HG02678 (cell line): ENCODE measurements around the gene SNX30.
A peak's percentile ranks its signal among the peaks of the same experiment; 100 is the strongest.

ENCODE experiments used
- ATAC-seq: cut with Tn5 transposase; IDR thresholded peaks from one replicate; pipeline ENCODE4 v1.9.1; 2021; ENCODE audit warnings: mild to moderate bottlenecking, moderate library complexity; ENCODE audit not compliant: unreplicated experiment

SNX30 gene

GRCh38 chr9:112819635-112820496 is 69.3 kb downstream of the SNX30 start:
- ATAC-seq: peak; percentile 59

DNA sequence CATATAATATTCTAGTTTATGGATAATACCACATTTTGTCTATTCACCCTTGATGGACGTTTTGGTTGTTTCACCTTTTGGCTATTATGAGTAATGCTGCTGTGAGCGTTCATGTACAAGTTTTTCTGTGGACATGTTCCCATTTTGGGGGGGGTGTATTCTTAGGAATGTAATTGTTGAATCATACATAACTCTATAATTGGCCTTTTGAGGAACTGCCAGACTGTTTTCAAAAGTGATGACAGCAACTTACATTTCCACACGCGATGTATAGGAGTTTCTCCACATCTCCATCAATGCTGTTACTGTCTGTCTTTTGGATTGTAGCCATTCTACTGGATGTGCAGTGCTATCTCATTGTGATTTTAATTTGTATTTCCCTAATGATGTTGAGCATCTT is 70.3 kb downstream of the SNX30 start:
- no peak for ATAC-seq

GRCh38 chr9:112822618-112823017 is 72.1 kb downstream of the SNX30 start:
- ATAC-seq: no peak

DNA sequence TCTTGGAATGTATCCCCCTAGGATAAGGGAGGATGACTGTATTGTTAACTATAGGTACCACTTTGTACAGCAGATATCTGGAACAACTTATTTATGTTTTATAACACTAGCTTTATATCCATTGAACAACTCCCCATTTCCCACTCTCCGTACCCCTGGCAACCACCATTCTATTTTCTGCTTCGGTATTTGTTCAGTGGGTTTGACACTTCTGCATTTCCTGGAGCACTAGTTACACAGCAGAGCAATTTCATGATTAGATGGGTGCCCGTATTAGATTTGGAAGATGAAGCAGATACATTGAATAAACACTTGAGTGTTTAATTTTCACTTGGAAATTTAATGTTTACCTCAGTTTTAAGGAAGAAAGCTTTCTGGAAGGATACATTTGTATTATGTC is 72.7 kb downstream of the SNX30 start:
- ATAC-seq: no peak

- no peak for ATAC-seq
These were observed 80.8 kb downstream of the SNX30 start for GRCh38 chr9:112831281-112831851.

GRCh38 chr9:112831969-112832368 is 81.4 kb downstream of the SNX30 start:
- no peak for ATAC-seq

DNA sequence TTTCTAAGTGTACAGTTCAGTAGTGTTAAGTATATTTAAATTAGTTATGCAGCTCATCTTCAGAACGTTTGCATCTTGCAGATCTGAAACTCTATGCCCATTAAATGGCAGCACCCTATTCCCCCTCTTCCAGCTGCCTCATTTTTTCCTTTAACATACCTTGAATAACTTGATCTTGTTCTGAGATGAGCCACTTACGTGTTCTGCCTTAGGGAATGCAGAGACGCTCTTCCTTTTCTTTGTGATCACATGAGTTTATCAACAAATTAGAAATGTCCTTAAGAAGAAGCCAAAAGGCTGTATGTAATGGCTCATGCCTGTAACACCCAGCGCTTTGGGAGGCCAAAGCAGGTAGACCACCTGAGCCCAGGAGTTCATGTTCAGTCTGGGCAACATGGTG is 82.5 kb downstream of the SNX30 start:
- no peak for ATAC-seq

GRCh38 chr9:112836394-112836793 is 85.8 kb downstream of the SNX30 start:
- ATAC-seq: no peak

GRCh38 chr9:112838342-112838741 is 87.8 kb downstream of the SNX30 start:
- ATAC-seq: no peak

DNA sequence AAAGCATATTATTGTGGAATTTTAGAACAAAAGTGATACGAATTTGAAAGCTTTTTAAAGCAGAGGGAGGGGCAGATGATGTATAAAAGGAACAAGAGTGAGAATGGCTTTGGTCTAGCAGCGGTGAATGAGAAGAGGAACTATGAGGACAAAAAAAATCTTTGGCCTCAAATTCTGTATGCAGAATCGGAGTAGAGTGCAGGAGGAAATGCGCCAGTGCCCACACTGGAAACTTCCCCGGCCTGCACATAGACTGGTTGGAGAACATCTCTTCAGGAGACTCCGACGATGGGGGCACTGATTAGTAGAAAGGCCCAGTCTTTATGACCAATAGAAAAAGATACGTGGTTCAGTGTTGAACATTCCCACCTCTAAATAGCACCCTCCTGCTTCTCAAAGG is 88.8 kb downstream of the SNX30 start:
- ATAC-seq: no peak

DNA sequence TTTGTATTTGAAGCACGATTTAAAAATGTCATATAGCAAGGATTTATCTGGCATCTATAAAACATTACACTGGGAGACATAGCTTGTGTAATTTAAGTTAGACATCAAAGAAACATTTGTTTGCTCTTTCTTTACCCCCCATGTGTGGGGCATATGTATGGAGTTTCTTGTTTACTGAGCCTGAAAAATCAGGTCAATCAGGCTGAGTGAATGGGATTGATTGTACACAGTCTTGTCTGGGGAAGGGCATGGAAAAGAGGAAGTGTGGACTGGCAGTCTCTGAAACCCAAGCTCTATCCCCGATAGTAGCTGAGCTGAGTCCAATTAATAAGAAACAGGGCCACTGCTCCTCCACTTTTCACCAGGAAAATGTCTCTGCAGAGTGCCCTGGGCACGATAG is 90.7 kb downstream of the SNX30 start:
- ATAC-seq: no peak

GRCh38 chr9:112842555-112842954 is 92.0 kb downstream of the SNX30 start:
- ATAC-seq: no peak

DNA sequence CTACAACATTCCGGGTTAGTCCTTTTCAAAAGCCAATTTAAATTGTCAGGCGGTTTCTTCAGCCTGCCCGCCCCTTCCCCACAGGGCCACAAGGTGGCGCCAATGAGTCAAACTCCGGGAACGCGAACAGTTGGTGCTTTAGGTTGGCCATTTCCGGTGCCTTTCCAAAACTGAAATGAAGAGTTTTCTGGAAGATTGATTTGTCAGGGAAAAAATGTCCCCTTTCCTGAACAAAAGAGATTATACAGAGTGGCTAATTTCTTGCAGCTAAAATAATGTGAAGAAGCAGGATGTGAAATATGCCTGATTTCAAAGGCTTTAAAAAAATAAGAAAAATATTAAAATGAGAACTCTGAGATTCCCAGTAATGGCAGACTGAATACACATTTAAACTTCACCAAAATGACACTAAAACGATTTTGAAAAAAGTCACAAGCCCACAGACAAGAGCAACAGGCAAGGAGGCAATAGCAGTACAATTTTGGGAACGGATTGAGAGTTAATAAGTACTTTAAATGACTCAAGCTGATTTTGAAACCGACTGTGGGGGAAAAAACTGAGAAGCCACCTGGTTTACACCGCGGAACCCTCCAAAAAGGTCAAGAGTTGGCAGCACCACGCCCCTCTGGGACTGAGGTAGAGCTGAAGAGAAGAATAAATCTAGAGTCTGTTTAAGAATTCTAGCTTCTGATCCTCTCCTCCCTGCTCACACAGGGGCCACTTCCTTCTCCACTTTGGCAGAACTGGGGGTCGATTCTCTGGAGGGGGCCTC is 94.4 kb downstream of the SNX30 start:
- peak; percentile 88 for ATAC-seq

- ATAC-seq: no peak
These were observed 96.2 kb downstream of the SNX30 start for GRCh38 chr9:112846528-112847488.

DNA sequence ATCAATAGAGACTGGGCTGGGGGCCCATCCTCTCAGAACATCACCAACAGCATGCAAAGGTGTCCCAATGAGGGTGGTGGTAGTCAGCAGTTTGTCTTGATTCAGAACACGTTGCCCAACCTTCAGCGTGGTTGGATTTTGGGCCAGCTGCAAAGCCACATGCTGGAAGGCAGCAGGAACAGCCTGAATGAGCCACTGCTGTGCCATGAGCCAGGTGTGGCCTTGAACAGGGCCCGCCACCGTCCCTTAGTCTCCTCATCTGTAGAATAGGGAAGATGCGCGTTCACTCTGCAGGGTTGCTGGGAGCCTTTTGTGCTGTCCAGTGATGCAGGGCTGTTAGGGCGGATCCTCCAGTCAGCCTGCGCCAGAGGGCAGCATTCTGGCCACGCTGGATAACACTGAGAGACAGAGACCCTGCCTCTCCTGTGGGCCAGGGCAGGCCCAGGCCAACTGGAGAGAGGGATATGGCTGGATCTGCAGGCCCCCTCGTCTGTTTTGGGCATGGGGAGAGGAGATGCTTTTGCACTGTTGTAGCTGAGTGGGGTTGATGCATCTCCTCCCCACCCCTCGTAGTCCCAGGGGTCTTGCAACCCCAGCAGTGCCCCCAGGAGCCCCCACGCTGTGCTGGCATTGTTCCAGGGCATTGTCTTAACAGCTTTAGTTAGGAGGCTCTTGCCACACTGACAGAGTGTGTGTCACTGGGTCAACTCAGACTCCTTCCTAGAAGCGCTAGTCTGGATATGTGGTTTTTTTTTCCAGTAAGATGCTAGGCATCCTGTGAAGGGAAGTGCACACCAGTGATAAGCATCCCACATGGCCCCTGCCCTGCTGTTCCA is 98.0 kb downstream of the SNX30 start:
- ATAC-seq: no peak

- ATAC-seq: no peak
These were observed 98.9 kb downstream of the SNX30 start for GRCh38 chr9:112849363-112849922.

DNA sequence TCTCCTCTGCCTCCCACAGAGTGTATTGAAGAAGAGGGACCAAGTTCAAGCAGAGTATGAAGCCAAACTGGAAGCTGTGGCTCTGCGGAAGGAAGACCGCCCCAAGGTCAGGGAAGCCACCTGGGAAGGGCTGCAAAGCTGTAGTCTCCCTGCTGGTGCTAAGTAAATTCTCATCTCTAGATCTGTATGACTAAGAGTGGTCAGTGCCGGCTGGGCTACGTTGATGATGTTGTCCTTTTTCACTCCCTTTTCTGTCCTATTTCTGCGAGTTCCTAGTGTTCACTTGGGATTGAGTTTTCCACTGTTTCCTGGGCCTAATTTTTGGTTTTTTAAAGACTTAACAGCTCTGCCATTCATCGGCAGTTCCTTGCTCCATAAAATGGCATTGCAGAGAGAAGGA is 100.3 kb downstream of the SNX30 start:
- no peak for ATAC-seq

GRCh38 chr9:112852741-112853504 is 102.4 kb downstream of the SNX30 start:
- no peak for ATAC-seq
